GM18502 (cell line): ENCODE results near the gene RNF125.
"Not testable (repeated sequence)": the region's sequence is repeated elsewhere in the genome, so short reads cannot be mapped to it uniquely, and the experiment has no call there.

Source experiments
- ATAC-seq: cut with Tn5 transposase; IDR thresholded peaks from one replicate; pipeline ENCODE4 v1.9.1; 2021; ENCODE audit warnings: mild to moderate bottlenecking; ENCODE audit not compliant: unreplicated experiment, poor library complexity

Gene RNF125

GRCh38 chr18:32018331-32019250, at the start of gene RNF125:
RNF125 (plus strand) TSS chr18:32018825; CDS start chr18:32018864, 39 bp downstream.
- peak; percentile 89 for ATAC-seq

- no peak for ATAC-seq
These were observed 48.0 kb upstream of the RNF125 start for GRCh38 chr18:31970617-31971016.

DNA sequence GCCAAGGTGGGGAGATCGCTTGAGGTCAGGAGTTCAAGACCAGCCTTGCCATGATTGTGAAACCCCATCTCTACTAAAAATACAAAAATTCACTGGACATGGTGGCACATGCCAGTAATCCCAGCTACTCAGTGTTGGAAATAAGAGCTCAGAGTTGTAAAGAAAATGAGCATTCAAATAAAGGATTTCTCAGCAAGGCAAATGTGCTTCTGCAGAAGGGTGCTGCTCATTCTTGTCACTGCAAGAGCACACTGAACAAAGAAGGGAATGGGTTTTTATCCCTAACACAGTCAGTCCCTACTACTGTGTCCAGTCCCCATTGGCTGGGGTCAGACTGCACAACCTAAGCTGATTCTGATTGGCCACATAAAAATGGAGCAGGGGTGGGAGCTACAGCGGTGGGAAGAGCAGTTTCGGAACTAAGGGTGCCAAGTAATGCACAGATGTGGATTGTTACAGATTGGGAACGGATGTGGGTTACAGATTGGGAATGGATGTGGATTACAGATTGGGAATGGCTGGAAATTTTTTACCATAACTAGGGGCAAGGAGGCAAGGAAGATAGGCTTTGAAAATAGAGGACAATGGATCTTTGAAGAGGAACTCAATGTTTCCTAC, 44.6 kb upstream of the RNF125 start:
- no peak for ATAC-seq

GRCh38 chr18:31976242-31976641, 42.4 kb upstream of the RNF125 start:
- no peak for ATAC-seq

DNA sequence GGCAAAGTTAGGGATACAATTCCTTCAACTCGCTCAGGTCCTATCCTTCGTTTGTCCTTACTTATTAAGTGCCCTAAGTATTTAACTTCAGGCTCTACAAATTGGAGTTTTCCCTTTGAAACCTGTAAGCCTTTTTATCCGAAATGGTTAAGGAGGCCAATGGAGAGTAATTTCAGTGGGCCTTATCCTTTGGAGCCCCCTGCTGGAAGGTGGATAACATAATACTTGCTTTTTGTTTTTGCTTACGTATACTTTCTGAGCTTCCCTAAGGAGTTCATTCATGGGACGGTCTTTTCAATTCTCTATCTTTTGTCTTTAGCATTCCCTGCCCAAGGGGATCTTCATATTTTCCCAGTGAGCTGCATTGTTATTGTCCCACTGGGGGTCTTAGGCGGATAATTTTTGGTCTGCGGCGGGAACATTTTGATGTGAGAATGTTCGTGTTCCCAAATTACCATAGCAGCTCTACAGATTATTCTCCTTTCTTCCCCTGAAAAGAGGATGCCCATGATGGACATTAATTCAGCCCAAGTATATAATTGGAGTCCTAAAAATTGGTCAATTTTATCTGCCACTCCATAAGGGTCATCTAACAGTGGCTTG, 41.3 kb upstream of the RNF125 start:
- ATAC-seq, result no peak

DNA sequence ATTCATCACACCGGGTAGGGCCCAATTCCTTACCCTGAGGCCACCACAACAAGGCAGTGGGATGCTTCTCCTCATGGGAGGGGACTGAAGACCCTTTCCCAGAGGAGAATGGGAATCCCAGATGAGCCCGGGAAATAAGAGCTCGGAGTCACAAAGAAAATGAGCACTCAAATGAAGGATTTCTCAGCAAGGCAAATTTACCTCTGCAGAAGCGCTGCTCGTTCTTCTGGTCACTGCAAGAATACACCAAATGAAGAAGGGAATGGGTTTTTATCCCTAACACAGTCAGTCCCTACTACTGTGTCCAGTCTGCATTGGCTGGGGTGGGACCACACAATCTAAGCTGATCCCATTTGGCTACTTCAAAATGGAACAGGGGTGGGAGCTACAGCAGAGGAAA, 40.0 kb upstream of the RNF125 start:
- ATAC-seq, result no peak

- no peak for ATAC-seq
These were observed 38.9 kb upstream of the RNF125 start for GRCh38 chr18:31979714-31980113.

- no peak for ATAC-seq
These were observed 37.8 kb upstream of the RNF125 start for GRCh38 chr18:31980863-31981262.

DNA sequence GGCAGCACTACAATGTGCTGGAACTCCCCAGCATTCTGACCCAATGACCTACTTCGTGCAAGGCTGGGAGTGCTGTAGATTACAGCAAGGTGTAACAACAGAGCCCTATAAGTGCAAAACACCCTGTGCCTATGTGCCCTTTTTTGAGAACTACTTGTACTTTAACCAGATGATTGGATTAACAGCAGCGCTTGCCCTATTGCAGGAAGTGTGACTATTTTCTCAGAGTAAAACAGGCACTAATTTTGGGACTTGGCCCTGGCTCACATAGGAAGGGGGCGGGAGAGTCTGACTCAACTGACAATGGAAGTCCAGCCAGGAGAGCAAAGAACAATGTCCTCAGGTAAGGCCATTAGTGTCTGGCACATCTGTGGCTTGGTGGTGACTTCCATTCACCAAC, 35.6 kb upstream of the RNF125 start:
- no peak for ATAC-seq

GRCh38 chr18:31983976-31984375, 34.6 kb upstream of the RNF125 start:
- ATAC-seq, result no peak

DNA sequence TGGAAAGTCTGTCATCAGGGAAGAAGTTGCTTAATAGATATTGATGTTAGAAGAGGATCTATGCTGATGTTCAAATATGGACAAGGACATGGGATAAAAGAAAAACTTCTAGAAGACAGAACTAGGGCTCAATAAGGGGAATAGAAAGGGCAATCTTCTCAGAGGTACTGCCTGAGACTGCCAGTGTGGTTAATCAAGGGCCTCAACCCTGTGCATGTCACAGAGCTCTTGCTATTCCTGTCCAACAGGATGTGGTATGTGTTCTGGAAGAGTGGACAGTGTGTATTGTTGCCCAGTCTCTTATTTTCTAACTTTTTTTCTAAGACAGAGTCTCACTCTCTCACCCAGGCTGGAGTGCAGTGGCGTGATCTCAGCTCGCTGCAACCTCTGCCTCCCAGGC, 27.8 kb upstream of the RNF125 start:
- peak; percentile 100 for ATAC-seq

GRCh38 chr18:31996007-31996406, 22.6 kb upstream of the RNF125 start:
- no peak for ATAC-seq

DNA sequence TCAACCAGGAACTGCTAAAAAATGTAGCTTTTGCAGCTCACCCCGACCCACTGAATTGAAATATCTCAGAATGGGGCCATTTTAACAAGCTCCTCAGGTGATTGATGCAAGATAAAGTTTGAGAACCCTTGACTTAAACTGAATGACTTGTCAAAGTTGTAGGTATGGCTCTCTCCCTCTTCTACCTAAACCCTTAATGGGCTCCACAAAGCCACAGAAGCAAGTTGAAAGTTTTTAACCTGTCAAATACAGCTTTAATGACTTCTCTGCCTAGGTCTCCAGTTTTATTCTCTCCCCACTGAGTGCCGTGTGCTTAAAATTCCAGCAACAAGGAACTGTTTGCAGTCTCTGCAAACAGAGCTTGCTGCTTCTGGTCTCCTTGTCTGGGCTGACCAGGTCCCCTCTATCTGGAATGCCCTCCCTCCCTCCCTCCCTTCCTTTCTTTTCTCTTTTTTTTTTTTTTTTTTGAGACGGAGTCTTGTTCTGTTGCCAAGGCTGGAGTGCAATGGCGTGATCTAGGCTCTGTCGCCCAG, 19.7 kb upstream of the RNF125 start:
- no peak for ATAC-seq

GRCh38 chr18:32001141-32001540, 17.5 kb upstream of the RNF125 start:
- ATAC-seq, result not testable (repeated sequence)

GRCh38 chr18:32003822-32004221, 14.8 kb upstream of the RNF125 start:
- ATAC-seq, result not testable (repeated sequence)

DNA sequence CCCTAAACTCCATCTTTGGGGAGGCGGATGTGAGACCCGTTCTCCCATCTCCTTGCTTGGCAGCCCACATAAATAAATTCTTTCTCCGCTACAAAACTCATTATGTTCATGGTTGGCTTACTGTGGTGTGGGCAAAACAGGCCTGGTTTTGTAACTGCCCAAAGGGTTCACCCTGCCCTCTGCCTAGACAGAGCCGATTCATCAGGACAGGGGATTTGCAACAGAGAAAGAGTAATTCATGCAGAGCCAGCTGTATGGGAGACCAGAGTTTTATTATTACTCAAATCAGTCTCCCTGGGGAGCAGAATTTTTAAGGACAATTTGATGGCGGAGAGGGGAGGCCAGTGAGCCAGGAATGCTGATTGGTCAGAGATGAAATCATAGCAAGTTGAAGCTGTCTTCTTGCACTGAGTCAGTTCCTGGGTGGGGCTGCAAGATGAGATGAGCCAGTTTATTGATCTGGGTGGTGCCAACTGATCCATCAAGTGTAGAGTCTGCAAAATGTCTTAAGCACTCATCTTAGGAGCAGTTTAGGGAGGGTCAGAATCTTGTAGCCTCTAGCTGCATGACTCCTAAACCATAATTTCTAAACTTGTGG, 8.4 kb upstream of the RNF125 start:
- no peak for ATAC-seq

- no peak for ATAC-seq
These were observed 7.4 kb upstream of the RNF125 start for GRCh38 chr18:32011193-32011592.

DNA sequence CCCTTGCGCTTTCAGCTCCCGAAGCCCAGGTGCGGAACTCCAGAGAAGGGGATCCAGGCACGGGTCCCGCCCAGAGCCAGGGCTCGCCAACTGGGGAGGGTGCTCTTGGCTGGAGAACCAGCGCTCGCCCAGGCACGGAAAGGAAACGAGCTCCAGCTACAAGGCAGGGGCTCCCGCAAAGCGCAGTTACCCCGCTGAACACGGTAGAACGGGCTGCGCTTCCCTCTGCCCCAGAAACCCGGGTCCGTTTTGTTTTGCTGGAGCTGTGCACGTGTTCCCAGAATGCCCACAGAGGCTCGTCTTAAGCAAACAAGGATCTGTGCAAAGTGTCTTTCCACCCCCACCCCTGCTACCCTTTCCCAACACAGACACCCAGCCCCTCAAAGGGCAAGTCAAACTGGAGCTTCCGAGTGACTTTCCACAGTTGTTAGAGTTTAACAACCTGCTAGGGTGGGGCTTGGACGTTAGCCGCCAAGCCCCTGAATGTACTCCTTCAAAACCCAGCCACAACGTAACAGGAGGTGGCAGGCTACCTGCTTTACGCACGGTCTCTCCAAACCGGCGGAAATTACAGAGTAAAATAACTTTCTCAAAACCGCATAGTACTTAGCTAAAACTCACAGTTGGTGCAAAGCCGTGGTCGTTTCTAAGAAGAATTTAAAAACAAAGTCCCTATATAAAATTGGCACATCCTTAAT, 775 bp downstream of the RNF125 start:
- ATAC-seq, result no peak

DNA sequence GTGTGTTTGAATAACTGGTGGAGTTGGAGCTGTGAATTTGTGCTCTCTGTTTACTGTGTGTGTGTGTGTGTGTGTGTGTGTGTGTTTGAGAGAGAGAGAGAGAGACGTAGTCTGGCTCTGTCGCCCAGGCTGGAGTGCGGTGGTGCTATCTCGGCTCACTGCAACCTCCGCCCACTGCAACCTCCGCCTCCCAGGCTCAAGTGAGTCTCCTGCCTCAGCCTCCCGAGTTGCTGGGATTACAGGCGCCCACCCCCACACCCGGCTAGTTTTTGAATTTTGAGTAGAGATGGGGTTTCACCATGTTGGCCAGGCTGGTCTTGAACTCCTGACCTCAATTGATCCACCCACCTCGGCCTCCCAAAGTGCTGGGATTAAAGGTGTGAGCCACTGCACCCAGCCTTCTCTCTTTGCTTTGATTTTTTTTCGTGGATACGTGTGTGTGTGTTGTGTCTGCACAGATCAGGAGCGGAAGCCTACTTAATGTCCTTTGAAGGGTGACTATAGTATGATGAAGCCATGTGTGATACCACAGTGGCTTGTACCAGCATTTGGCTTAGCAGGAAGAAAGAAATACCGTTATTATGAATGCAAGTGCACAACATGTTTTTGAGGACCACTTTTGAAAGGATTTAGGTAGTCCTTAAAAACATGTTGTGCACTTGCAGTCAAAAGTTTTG, 1.5 kb downstream of the RNF125 start:
- not testable (repeated sequence) for ATAC-seq
